GM21423 (cell line): Measurements from ENCODE around the gene STARD10.
A peak's percentile ranks its signal among the peaks of the same experiment; 100 is the strongest.

Experiments used
- ATAC-seq: cut with Tn5 transposase; IDR thresholded peaks from one replicate; pipeline ENCODE4 v1.9.1; 2021; ENCODE audit warnings: mild to moderate bottlenecking, moderate library complexity; ENCODE audit not compliant: unreplicated experiment

STARD10 gene

DNA sequence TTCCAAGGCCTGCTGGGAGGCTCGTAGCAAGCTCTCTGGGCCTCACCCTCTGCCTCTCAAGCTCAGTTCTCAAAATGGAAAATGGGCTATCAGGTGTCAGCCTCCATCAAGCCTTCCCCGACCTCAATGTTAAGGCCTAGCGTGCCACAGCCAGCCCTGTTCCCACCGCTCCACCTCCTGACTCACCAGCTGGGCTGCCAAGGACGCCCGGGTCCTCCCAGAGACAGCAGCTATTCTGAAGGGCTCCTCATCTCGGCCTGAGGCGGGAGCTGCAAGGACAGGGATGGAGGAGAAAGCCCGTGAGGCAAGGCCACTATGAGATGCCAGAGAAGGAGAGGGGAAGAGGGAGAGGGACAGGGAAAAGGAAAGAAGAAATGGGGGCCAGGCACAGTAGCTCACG is 61.5 kb downstream of the STARD10 start:
- no peak for ATAC-seq

DNA sequence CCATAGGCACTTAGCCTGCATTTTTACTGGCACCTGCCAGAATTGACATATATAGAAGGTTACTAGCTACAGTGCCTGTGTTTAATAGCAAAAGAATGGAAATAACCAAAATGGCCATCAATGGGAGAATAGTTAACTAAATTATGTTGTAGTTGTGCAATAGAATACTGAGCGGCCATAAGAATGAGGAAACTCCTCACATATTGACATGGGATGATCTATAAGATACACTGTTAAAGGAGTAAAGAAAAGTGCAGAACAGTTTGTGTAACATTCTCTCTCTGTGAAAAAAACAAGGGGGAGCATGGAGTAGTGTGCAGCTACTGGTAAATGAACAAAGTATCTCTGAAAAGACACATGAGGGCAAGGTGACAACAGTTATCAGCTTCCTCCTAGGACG is 63.1 kb downstream of the STARD10 start:
- ATAC-seq = no peak

DNA sequence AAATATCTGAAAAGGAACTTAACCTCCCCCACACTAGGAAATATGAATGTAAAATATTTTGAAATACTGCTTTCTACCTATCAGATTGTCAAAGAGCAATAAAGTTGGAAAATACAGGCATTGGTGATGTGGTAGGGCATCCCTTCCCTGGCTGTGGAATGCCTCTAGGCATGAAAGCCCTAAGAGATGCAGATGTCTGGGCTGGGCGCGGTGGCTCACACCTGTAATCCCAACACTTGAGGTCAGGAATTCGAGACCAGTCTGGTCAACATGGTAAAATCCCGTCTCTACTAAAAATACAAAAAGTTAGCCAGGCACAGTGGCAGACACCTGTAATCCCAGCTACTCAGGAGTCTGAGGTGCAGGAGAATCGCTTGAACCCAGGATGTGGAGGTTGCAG is 63.6 kb downstream of the STARD10 start:
- no peak for ATAC-seq

DNA sequence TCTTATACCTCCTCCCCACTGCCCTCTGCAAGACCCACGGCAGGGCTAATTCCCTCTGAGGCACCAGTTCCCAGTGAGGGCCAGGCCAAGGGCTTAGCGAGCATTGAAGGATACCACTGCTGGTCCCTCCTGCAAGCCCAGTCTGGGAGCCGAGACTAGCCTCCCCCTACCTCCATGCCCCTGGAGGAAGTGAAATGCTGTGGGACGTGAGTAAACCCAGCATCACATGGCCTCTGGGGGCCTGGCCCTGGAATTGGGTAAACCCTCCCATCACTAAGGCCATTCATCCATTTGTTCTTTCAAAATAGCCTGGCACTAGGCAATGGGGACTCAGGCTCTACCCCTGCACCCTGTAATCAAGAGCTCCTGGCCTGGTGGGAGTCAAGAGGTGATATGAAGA is 66.3 kb downstream of the STARD10 start:
- no peak for ATAC-seq

DNA sequence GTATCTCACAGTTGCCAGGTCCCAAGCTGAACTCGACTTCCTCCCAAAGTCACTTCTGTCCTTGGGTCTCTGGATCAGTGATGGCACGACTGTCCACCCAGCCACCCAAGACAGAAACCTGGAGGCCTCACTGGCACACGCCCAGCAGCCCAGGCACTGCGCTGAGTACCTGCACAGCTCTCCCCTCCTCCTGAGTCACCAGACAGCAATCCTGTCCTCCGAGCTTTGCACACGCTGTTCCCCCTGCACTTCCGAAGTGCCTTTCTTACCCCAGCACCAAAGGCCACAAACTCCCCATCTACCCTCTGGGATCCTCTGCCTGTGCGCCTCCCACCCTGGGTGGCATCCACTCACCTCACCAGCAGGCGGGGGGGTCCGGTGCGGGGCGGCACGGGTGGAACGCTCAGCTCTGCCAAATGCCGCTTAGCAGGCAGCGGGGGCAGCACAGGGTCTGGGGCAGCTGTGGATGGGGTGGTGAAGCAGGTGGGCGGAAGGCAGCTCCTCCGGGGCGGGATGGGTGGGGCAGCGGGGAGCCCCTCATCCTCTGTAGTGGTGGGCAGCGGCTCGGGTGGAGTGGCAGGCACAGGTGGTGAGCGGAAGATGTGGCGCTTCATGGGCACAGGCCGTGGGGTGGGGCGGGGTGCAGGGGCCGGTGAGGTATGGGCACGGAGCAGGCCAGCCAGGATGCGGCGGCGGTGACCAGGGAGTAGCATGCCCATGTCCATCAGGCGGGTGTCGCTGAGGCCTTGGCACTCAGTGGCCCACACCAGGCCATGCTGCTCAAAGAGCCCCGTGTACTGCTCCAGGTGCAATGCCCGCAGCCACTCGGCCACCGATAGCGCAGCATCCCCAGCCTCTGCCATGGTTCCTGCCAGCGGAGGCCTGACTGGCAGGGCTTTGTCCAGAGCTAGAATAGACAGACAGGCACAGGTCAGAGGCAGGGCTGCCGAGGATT is 67.3 kb downstream of the STARD10 start:
- no peak for ATAC-seq

DNA sequence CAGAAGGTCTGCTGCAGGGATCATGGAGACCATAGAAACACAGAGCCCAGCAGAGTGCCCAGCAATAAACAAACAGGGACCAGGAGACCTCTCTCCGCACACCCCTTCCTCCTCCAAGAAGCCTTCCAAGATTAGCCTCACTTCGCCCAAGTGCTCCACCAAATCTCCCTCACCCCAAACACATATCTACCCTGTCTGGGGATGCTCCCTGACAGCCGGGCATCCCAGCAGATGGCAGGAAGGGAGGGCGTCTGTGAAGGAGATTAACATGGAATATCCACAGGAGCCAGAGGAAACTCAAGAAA is 68.2 kb downstream of the STARD10 start:
- no peak for ATAC-seq

DNA sequence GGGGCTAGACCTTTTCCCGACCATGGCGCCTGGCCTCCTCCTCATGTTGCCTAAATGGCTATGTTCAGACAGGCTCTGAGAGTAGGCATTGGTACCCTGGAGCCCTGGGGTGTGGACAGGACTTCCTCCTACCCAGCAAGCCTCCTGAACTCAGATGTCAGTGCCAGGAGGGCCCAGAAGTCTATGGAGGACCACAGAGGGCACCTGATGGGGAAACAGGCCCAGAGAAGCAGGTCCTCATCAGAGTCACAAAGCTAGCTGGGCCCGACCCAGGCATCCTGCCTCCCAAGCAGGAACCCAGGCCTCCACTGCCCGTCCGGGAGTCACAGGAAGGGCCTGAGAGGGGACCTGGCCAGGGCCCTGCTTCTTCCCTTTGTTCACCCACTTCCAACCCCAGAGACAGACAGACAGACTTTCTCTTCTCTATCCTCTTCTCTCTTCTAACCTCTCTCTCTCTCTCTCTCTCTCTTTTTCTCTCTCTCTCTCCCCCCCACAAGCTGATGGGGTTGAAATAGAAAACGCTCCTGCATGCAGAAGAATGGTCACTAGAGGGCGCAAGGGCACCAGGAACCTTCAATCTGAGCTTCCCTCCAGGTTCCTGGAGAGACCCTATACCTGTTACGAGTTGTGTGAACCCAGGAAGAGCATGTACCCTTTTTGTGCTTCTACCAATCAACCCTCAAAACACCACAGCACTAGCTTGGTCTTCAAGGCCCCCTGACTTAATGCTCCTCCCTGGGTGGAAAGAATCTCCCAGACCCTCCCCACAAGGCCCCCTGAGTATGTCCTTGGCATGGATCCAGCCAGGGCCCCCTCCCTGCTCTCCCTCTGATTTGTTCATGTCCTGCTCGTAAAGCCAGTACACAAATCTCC is 68.8 kb downstream of the STARD10 start:
- ATAC-seq = no peak

DNA sequence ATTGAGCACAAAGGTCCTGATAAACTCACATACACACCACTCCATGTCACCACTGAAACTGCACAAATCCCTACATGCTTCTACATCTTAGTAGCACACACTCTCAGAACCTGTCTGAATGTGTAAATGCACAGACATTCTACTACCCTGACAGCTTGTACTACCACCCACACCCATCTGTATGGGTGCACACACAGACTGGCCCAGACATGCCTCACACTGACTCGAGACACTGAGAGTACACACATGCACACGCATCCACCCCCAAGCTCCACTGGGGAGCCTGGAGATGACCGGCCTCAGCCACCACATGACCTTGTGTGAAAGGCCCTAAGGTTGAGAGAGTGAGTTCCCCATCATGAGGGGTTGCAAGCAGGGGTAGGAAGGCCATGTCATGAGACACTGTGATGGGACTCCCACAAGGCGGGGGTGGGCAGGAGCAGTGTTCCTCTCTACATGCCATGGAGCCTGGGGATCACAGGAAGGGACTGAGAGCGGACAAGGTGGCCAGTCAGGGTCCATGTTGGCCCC is 69.8 kb downstream of the STARD10 start:
- no peak for ATAC-seq

DNA sequence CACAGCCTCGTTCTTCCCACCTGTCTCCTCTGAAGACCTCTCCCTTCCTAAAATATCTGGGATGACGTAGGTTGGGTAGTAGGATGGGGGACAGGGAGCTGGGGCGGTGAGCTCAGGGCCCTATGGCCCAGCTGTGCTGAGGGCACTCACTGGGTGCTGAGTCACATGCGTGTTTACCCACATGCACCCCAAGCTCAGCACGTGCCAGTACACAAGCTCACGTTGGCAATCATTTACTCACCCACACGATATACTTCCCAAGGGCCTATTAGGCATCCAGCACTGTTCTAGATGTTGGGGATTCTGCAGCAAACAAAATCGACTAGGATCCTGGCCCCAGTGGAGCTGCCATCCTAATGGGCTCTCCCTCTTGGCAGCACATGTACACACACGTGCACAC is 70.3 kb downstream of the STARD10 start:
- ATAC-seq = no peak

DNA sequence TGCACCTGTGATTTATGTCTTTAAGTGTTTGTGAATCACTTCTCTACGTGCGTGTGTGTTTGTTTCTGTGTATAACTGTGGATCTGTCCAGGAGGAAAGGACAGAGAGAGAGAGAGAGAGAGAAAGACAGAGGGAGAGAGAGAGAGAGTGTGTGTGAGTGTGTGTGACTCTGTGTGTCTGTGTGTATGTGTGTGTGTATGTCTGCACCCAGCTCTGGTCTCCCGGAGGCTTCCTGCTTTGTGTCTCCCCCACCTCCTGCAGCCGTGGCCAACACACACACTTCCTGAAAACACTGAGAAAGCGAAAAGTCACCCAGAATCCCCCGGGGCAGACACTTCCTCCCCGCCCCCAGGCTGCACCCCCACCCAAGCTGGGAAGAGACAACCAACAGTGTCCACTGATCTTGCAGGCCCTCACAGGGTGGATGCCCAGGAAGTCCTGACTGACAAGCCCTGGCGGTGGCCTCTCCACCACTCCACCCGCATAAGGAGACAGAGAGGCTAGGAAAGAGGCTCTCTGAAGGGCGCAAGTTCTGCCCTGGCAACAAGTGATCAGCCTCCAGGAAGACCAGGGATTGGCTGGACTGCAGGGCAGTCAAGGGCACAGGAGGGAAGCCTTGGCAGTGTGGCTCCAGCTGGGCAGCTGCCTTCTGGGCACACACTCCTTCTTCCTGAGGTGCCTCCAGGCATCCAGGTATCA is 71.6 kb downstream of the STARD10 start:
- ATAC-seq = peak; percentile 72

DNA sequence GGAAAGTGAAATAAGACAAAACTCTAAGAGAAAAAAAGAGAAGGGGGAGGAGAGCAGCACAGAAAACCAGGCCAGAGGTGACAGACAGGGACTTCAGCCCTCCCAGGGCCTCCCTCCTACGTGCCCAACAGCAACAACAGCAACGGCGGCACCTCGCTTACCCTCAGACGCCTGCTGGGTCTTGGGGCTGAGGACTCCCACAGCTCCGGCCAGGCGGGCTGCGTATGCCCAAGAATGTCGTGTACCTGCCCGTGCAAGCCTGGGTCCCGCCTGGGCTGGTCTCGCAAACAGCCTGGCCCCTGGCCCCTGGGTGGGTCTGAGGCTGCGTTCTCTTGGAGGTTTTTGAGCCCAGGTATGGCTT is 72.2 kb downstream of the STARD10 start:
- ATAC-seq = no peak

DNA sequence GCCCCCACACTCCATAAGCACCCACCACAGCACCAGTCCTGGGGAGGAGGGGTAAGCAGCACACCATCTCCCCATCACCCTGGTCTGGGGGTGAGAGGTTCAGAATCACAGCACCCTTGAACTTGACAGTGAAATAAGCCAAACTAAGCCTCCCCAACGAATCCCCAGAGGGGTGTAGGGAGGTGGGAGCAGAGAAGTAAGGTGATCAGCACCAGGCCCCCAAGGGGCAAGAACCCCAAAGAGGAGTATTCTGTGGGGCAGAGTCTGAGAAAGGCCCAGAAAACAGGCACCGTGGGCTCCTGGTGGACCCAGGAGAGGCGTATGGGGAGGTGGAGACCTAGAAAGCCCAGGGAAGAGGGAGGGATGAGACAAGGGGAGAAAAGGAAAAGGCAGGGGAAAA is 72.6 kb downstream of the STARD10 start:
- no peak for ATAC-seq

DNA sequence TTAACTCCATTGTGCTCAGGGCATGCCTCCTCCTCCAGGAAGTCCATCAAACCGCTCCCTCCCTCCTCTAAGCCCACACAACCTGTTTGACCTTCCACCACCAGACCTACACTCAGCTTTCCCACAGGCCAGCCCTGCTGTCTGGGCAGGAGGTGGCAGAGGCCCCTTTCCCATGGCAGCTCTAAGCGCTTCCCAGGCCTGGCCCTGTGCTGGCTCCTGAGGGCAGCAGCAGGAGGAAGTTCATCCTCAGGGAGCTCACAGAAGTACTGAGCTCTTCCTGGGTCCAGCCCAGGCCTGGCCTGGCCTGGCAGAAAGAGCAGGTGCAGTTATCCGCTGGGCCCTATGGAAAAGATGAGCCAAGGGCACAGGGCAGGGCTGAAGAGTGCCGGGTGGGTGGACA is 73.1 kb downstream of the STARD10 start:
- ATAC-seq = no peak

DNA sequence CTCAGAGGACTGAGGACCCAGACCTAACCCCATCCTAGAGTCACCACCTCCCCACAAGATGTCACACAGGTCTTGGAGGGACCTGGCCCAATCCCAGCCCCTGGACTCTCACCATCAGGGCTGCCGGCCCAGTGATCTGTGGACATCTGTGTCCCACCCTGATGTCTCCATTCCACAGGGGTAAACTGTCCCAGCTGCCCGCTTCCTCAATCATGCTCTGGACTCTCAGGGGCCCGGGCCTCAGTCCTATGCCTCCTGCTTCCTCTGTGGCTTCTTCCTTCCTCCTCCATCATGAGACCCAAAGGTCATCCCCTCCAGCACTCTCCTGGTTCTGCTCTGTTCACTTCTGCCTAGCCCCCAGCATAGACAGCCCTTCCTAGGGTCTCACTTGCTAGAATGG is 73.8 kb downstream of the STARD10 start:
- ATAC-seq = no peak

DNA sequence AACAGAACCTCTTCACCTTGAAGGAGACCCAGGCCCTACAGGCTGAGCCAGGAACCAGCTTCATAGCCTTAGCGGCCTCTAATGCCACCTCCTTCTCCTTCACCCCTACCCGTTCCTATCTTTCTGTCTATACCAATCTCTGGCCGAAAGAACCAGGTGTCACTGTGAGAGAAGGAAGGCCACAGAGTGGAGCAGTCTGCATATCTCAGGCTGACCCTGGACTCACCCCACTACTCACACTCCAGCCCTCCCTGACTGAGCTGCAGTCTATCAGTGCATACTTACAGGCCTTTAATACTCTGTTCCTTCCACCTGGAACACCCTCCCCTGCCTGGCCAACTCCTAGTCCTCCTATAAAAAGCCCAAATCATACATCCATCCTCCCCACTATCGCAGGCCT is 74.3 kb downstream of the STARD10 start:
- ATAC-seq = no peak

DNA sequence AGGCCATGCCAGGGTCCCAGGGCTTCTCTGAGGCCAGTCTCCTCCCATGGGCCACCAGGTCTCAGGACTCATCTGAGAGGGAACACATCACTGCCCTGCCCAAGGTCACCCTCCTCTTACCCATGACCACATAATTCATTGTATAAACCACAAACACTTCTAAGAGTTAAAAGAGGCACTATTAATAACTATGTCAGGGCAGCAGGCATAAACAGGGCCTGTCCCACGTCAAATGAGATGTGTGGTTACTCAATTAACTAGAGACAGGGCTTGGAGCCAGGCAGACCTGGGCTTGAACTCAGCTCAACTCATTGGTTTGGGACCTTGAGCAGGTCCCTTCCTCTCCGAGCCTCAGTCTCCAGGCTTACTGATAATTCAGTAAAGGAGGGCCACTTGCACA is 74.7 kb downstream of the STARD10 start:
- no peak for ATAC-seq

DNA sequence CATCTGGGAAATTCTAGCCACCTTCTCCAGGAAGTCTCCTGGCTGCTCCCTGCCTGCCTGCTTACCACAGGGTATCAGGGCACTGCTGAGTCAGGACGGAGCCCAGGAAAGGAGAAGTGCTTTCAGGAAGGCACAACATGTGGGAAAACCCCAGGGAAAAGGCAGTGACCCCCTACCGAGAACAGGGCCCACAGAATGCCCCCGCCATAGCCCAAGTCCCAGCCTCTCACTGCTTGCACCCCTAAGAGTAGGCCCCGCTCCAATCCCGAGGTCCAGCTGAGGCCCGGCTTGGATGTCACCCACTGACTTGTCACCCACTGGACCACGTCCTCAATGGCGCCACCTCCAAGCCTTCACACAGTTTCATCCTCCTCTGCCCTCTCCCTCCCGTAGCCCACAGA is 75.7 kb downstream of the STARD10 start:
- ATAC-seq = no peak

DNA sequence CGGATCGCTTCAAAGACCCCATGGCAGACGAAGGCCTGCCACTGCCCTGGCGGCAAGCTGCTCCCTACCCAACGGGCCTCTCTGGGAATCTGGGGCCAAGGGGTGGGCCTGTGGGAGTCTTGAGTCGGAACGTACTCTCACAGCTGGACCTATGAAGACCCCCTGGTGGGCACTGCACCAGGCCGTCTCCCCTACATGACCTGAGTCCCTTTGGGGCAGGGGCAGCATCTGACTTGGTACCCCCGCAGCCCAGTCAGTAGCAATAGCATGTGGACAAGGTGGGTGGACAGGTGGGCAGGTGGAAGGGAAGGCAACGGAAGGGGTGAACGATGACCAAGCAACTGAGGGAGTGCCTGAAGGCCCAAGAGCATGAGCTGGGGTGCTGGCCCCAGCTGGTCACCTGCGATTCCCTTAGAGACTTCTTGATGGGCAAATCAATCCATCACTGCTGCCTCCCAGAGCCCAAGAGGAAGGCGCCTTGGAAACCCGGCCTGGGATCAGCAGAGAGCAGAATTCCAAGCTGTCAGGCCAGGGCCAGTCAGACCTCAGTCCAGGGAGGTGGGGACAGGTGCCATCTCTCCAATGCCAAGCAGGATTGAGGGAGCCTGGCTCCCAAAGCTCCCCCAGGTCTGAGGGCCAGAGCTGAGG is 76.9 kb downstream of the STARD10 start:
- no peak for ATAC-seq

DNA sequence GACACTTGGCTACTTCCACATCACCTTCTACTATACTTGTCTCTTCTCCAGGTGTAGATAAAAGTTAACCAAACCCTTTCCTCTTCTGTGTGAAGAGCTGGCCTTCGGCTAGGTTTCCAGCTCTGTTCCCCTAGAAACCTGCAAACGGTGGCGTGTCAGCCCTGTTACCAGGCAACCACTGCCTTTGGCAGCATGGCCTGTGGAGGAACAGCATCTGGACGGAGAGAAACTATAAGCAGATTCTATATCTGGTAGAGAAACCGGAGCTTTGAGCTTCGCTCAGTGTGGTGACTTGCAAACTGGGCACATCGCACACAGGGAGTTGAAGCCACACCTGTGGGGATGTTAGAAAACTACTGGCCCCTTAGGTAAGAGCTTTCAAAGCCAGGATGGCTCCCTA is 77.6 kb downstream of the STARD10 start:
- no peak for ATAC-seq

DNA sequence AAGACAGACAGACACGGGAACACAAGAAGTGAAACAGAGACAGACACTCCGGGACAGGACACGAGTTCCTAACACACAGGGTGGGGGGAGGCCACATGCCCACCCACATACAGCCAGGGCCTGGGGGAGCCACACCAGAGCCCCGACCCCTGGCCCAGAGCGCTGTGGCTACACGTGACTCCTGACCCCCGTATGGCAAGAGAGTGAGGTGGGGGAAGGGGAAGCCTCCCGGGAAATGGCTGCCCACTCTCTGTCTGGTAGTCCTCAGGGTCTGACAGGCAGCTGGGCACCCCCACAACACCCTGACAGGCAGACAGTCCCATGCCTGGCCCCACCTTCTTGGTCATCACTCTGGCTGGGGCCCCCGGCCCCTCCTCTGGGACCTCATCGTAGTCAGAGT is 81.0 kb downstream of the STARD10 start:
- no peak for ATAC-seq
